HCEC 1CT (cell line): ENCODE data around the gene ATXN1.
A peak's percentile ranks its signal among the peaks of the same experiment; 100 is the strongest.

Experiments
- DNase-seq: peaks from one replicate; pipeline ENCODE4 v3.0.0-alpha.2; 2017

ATXN1 gene

GRCh38 chr6:16490616-16491015 is 270.6 kb downstream of the ATXN1 start:
- no peak for DNase-seq

GRCh38 chr6:16488813-16489212 is 272.4 kb downstream of the ATXN1 start:
- no peak for DNase-seq

- DNase-seq = no peak
Measured at GRCh38 chr6:16487996-16488674, 273.1 kb downstream of the ATXN1 start.

- no peak for DNase-seq
Measured at GRCh38 chr6:16486661-16487060, 274.6 kb downstream of the ATXN1 start.

GRCh38 chr6:16483315-16483875 is 277.9 kb downstream of the ATXN1 start:
- DNase-seq = no peak

GRCh38 chr6:16482702-16483314 is 278.5 kb downstream of the ATXN1 start:
- no peak for DNase-seq

- DNase-seq = no peak
Measured at GRCh38 chr6:16481697-16482399, 279.4 kb downstream of the ATXN1 start.

- no peak for DNase-seq
Measured at GRCh38 chr6:16480763-16481560, 280.3 kb downstream of the ATXN1 start.

- DNase-seq = no peak
Measured at GRCh38 chr6:16477367-16478149, 283.7 kb downstream of the ATXN1 start.

- DNase-seq = no peak
Measured at GRCh38 chr6:16476861-16477260, 284.4 kb downstream of the ATXN1 start.

- no peak for DNase-seq
Measured at GRCh38 chr6:16475494-16475781, 285.8 kb downstream of the ATXN1 start.

- DNase-seq = no peak
Measured at GRCh38 chr6:16474772-16475493, 286.3 kb downstream of the ATXN1 start.

- no peak for DNase-seq
Measured at GRCh38 chr6:16473908-16474771, 287.1 kb downstream of the ATXN1 start.

GRCh38 chr6:16473184-16473907 is 287.9 kb downstream of the ATXN1 start:
- no peak for DNase-seq

GRCh38 chr6:16472349-16473069 is 288.8 kb downstream of the ATXN1 start:
- peak; percentile 65 for DNase-seq

GRCh38 chr6:16471910-16472297 is 289.4 kb downstream of the ATXN1 start:
- no peak for DNase-seq

- no peak for DNase-seq
Measured at GRCh38 chr6:16471222-16471909, 289.9 kb downstream of the ATXN1 start.

- no peak for DNase-seq
Measured at GRCh38 chr6:16470502-16471221, 290.6 kb downstream of the ATXN1 start.
